GM20431 (cell line): Measurements from ENCODE around the gene RAPGEF5.
"Not testable (repeated sequence)": the region's sequence is repeated elsewhere in the genome, so short reads cannot be mapped to it uniquely, and the experiment has no call there.

Source experiments
- in situ Hi-C: fragments of 300-500 bp; cut with MseI, MboI; formaldehyde crosslinking; loops from one replicate; pipeline ENCODE4 v1.15.0; 2020; ENCODE audit warnings: low sequenced_read_pairs; ENCODE audit not compliant: unreplicated experiment

Gene RAPGEF5

DNA sequence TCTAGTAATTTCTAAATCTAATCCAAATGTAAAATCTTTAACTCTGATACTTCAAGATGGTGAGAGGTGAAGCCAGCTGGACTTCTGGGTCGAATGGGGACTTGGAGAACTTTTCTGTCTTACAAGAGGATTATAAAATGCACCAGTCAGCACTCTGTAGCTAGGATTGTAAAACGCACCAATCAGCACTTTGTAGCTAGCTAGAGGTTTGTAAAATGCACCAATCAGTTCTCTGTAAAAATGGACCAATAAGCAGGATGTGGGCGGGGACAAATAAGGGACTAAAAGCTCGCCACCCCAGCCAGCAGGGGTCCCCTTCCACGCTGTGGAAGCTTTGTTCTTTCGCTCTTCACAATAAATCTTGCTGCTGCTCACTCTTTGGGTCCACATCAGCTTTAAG lies 278.1 kb downstream of the RAPGEF5 start:
- in situ Hi-C loops: not testable (repeated sequence)

DNA sequence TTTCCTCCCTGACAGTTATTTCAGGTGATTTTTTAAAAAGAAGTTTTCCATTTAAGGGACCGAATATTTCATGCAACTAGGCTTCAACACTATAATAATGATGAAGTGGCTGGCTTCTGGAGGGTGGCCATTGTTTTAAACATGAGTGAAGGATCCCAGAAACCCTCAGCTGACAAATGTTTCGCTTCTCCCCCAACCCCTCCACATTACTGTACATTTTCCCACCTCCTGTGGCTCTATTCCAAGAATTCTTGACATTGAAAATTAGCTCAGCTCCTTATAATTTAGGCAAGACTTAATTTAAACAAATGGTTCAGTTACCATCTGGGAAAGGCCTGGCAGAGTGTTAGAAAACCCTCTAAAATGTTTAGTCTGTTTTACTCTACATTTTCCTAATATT lies 281.4 kb downstream of the RAPGEF5 start:
- in situ Hi-C loops: no loop called here

DNA sequence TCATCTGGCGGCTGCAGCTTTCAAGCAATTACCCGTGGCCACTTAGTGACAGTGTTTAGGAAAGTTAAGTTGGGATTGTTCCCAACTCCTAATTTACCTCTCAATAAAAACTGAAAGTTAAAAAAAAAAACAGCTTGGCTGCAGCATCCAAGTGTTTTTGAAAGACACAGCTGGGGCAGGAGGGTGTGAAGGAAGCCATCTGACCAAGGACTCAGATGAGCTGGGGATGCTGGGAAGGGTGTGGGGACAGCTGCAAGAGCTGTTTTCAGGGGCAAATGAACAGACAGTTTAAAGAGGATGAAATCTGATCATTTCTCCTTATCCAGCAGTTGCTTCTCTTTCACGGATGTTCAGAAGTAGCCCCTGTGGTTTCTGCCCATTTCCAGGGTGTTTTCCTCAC lies 282.1 kb downstream of the RAPGEF5 start:
- in situ Hi-C loops: no loop called here
